Activated CD8-positive, alpha-beta memory T cell treated with anti-CD3 and anti-CD28 coated beads, Interleukin-2, amount 50 U/mL, for 1 hour (primary cell): Measurements from ENCODE around the gene SFRP4.
"Not testable (repeated sequence)": the region's sequence is repeated elsewhere in the genome, so short reads cannot be mapped to it uniquely, and the experiment has no call there.

Experiments used
- DNase-seq: peaks from one replicate; pipeline ENCODE4 v3.0.0-alpha.2; 2020; ENCODE audit errors: extremely low read depth

SFRP4 gene

DNA sequence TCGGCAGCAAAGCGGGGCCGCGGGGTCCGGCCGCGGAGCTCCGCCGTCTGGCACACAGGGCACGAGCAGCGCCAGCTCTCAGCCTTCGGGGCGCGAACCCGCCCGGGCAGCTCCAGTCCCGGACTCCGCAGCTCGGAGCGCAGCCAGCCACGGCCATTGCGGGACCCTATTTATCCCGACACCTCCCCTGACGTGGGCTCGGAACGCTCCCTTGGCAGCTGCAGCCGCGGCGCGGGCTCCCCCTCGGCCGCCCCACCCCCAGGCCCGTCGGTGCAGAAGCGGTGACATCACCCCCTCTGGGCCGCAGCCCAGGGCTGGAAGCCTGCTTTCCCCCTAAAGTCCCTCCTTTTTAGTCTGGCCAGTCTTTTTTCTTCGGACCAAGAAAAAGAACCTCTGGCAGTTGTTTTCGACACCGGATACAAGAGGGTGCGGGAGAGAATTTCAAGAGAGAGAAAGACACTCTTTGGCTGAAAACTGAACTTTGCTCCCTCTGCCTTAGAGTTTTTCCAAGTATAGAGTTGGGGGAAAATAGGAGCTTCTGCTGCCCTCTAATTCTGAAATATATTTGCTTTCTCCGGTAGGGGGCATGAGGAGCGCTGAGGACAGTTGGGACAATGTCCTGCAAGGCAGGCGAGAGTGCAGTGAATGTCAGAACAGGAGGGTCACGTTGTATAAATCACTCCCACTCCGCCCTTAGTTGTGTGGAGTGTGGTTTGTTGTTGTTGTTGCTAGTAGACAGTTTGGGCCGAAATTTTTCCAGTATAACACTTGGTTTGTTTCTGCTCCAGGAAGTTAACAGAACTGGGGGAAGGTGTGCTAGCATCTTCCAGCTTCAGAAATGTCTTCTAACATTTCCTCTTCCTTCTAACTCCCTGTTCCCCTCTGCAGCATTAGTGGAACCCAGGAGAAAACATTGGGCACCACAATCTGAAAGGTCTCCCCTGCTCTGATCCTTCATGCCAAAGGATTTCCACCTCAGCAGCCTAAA, at the start of gene SFRP4:
TSS of gene SFRP4 (minus strand) at position 145 of the 988 bp plus-strand sequence. CDS start 280 bp downstream, outside the sequence.
- DNase-seq = no peak

- DNase-seq = no peak
Measured at GRCh38 chr7:37964196-37964595, 47.6 kb upstream of the SFRP4 start.

DNA sequence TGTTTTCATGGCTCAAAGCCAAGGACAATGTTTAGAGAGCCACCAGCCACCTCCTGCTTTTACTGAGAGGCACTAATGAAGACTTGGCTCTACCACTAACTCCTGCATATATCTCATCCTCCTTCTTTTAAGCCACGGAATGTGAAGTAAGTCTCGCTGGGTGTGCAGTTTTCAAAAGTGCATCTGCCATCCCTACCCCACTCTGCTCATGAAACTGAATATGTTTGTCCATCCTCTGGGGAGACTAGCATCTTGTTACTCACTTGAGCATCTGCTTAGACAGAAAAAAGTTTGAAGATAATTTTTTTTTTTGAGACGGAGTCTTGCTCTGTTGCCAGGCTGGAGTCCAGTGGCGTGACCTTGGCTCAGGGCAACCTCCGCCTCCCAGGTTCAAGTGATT, 44.6 kb upstream of the SFRP4 start:
- no peak for DNase-seq

- DNase-seq = no peak
Measured at GRCh38 chr7:37960483-37960882, 43.9 kb upstream of the SFRP4 start.

DNA sequence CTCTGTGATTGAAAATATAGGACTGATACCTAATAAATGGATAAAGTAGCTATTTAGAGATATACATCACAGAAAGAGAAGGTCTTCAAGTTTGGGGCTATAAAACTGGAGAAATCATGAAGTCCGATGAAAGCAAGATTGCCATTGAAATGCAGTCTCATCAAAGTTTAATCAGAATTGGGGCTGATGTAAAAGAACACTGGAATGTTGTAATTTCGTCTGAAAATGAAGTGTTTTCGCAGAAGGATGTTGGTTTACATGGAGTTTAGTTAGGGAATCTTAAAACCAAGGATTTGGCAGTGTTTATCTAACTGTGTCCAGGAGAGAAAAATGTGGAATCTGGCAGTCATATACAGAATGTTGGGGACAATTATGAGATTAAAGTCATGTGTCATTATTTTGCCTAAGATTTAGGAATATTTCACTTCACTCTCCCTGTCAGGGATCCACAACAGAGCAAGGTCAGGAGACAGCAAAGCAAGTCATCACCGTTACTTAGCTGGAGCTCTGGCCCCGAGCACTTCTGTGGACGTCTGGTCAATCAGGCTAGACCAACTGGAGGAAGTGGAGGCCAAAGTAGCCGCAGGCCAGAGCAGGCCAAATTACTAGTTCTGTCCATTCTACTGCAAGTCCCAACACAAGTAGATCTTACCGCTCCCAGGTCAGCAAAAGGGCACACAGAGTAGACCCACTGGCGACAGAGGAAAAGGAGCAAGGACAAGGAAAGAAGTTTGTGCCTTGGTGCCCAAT, 40.8 kb upstream of the SFRP4 start:
- no peak for DNase-seq

DNA sequence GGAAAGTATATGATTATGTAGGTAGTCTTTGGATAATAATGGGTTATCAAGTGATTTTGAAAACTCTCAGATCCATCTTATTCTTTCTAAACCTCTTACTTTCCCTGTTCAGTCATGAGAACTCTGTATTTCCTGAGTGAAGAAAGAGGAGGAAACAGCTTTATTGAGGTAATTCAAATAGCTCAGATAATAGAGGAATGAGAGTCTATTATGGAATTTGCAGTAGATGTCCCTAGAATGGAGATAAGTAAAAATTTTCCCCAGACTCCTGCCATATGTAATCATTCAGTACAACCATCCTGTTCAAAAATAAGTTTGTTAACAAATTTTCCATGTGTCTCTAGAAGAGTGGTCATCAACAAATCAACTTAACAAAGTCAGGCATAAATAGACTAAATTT, 40.2 kb upstream of the SFRP4 start:
- DNase-seq = no peak

DNA sequence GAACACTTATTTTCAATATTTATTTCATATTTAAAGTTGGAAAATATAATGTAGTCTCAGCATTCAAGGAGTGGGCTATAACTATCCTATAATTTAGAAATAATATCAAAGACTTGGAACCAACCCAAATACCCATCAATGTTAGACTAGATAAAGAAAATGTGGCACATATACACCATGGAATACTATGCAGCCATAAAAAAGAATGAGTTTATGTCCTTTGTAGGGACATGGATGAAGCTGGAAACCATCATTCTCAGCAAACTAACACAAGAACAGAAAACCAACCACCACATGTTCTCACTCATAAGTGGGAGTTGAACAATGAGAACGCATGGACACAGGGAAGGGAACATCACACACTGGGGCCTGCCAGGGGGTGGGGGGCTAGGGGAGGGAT, 37.6 kb upstream of the SFRP4 start:
- not testable (repeated sequence) for DNase-seq

DNA sequence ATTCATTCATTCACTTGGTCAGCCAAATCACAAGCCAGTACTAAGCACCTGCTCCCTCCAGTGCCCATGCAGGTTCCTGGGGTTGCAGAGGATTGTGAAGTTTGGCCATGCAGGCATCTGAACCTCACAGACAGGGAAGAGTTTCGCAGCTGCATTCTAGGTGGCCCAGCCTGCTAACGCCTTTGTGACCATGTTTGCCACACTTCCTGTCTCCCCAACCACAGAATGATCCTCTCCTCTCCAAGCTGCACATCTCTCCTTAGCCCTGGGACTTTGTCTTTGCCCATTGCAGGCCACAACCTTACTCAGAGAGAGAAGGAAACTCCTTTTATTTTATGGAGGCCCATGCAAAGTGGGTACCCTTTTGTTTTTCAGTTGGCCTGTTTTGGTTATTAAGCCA, 35.6 kb upstream of the SFRP4 start:
- DNase-seq = no peak

- DNase-seq = no peak
Measured at GRCh38 chr7:37947941-37948210, 31.3 kb upstream of the SFRP4 start.

- DNase-seq = no peak
Measured at GRCh38 chr7:37947138-37947940, 30.7 kb upstream of the SFRP4 start.

DNA sequence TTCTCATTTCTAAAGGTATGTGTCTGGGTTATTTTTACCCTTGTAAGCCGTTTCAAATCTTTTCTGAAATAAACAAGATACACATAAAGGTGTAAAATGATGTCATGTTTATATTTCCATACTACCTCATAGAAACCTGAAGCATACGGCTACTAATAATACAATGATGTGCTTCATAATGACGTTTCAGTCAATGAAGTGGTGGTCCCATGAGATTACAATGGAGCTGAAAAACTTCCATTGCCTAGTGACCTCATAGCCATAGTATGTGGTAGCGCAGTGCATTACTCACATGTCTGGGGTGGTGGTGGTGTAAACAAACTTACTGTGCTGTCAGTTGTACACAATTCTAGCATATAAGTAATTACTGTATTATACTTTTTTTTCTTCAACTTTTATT, 28.7 kb upstream of the SFRP4 start:
- no peak for DNase-seq

GRCh38 chr7:37944737-37945054, 28.1 kb upstream of the SFRP4 start:
- no peak for DNase-seq

GRCh38 chr7:37943905-37944736, 27.5 kb upstream of the SFRP4 start:
- no peak for DNase-seq

DNA sequence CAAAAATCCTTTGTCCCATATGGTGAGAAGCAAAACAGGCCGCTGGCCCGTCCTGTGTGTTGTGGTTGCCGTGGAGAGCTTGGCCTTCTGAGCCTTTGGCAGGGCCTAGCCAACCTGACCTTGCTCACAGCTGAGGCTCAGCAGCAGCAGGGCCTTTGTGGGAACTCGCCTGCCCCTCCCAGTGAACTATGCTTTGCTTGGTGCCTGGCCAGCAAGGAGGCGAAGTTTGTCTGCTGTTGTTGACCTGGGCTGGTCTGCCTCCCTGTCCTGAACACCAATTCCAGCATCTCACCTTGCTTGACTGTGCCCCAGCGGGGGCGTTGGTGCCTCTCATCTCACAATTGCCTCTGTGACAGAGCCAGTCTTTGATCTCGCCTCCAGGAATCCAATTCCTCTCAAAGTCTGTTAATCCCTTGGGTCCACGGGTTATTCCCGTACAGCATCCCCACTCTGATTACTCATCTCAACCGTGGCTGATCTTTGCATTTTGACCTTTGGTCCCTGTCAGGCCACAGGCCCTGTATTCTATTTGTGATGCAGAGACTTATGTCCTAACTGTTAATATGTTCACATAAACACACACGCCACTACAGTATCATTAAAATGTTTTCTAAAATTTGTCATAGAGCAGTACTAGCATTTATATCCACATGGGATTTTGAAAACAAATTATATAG, 26.5 kb upstream of the SFRP4 start:
- DNase-seq = no peak

- no peak for DNase-seq
Measured at GRCh38 chr7:37933018-37933566, 16.5 kb upstream of the SFRP4 start.

- DNase-seq = no peak
Measured at GRCh38 chr7:37932543-37932942, 15.9 kb upstream of the SFRP4 start.

- DNase-seq = no peak
Measured at GRCh38 chr7:37930226-37930948, 13.8 kb upstream of the SFRP4 start.

- DNase-seq = no peak
Measured at GRCh38 chr7:37928878-37929277, 12.3 kb upstream of the SFRP4 start.

DNA sequence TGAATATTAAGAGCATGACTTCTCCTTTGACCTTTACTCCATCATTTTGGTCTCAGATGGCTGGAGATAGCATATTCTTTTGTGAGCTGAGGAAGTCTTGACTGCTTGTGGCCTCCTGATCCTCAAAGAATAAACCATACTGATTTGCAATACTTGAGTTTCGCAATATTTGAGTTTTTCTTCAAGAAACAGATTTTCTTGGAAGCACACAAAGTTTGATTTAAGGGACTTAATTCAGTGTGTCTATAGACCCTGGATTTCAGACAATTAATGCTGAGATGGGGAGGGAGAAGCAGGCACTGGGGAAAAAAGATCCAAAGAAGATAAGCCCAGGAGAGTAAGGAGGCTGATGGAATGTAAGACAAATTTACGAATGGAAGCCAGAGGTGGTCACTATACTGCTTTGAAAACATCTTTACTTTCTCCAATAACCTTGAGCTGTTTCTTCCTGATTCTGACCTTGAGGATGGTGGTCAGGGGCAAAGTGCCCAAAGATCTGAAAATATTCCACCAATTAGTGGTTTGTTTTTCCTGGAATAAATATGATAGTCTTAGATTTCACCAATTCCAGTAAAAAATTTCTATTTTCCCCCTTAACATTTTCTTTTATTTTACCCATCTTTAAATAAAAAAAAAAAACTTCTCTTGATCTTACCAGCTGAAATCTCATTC, 11.3 kb upstream of the SFRP4 start:
- no peak for DNase-seq
